Retina (tissue), 1 donor: ENCODE data around the gene EPHA4.
"Not testable (repeated sequence)": the region's sequence is repeated elsewhere in the genome, so short reads cannot be mapped to it uniquely, and the experiment has no call there.

Experiments
- DNase-seq: peaks from one replicate; pipeline ENCODE4 v3.0.0-alpha.2; 2016

Gene EPHA4

DNA sequence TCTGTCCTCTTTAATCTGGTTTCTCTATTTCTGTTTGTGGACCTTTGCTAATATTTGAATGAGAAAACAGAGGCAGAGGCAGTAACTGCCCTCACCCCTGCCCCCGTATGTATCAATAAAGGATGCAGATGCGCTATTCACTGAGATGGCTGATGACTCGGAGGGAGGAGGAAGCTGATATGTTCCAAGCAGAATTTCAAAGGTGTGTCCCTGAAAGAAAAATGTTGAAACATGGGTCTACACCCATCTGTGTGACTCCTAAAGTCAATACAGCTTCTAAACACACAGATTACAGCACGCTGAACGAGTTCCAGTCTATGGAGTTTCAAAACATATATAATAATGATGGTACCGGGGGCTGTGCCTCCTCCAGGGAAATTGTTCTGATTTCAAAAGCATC lies 38.8 kb downstream of the EPHA4 start:
- DNase-seq = no peak

DNA sequence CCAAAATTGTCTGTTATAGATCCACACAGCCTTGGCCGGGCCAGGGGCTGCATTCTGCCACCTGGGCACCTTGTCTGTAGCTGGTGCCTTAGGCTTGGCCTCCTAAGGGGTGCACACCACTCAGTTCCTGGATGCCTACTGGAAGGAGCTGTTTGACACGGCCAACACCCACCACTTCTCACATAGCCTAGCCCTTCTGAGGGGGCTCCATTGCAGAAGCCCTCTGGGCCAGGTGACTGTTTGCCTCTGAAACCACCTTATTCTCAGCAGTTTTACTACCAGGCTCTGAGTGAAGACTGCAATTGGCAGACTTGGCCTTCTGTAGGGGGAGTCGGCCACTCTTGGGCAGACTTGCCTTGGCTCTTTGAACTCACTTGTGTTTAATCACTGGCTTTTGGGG lies 39.5 kb downstream of the EPHA4 start:
- no peak for DNase-seq

DNA sequence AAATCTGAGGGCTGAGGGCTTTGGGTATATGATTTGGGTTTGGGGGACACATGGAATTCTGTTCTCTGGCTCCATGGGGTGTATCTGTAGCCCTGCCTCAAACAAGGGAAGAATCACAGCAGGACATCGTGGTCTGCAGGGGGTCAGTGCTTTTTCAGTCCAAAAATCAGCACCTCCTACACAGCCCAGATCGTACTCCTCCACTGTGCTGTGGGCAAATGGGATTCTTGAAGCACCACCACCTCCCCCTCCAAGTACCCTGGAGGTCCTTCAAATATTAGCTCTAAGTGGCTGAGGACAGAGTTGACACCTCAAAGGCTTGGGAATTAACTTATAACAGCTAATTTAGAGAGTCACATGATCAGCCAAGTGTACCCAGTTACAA lies 41.5 kb downstream of the EPHA4 start:
- DNase-seq = no peak

DNA sequence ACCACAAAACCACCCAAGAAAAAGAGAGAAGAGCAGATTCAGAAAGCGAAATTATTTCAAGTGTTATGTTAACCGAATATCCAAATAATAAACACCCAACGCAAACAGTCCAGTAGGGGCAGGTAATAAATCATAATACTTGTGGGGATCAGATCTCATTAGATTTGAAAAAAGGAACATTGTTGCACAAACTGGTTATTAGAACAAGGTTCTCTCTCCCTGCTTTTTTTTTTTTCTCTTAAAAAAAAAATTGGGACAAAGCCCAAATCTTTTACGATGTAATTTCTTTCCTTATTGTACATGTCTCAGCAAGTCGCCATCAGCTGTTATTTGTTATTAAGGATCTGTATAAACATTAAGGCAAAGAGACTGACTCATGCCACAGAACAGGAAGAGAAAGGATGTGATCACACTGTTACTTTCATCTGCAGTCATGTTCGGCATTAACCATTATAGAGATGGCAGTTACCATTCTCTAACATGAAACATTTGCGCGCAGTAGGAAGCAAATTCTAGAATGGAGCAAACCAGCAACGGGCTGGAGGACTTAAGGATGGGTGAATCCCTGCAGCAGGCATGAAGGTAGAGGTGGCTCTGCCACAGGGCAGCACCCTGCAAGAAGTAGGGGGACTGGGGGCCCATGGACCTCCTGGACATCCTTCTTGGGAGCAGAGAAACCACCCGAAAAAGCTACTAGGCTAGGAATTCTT lies 42.0 kb downstream of the EPHA4 start:
- no peak for DNase-seq

DNA sequence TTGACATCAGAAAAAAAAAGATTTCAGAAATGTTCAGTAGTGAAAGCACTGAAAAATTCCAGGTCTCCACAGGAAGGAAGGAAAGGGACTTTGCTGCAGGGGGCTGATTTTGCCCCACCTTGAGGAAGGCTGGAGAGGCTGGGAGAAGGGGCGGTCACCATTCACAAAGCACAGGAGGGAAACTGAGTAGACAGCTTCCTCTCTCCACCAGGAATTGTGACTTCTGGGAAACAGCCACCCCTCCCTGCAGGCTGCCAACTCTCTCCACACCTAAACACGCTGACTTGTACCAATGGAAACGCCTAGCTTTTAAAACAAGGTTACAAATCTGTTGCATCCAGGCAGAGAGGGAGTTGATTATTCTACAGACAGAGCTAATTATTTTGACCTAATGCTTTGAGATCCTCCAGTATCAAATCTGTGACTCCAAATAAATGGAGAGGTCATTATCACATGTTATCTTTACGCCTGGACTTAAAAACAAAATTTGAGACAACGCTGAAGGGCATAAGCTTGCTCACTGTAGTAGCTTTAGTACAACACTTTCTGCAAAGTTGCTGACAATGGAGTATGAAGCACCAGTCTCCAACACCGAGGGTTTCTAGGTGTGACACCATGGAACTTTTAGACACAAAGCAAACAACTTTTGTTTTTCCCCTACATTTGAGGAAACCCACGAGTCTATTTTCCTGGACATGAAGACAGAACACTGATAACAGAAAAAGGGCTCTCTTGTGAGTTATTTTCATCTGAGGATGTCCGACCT lies 42.7 kb downstream of the EPHA4 start:
- no peak for DNase-seq

DNA sequence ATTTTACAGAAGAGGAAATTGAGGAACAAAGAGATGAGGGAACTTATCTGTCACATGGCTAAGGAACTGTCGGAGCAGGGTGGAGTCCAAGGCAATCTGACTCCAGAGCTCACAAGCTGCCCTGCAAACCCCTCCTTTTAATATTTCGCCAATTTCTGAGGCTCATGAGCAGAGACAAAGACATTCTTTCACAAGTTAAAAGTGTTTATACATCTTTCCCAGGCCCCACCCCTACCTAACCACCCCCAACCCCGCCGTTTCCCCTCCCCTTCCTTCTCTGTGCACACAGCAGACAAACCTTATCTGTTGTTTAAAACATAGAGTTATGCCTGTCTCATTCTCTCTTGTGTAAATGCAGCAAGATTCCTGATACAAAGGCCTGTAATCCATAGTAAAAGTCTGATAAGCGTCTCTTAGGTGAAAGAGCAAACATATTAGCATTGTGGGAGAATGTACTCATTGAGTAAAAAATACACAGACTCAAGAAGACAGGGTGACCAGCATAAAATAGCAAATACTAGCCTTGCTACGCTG lies 44.3 kb downstream of the EPHA4 start:
- DNase-seq = no peak

DNA sequence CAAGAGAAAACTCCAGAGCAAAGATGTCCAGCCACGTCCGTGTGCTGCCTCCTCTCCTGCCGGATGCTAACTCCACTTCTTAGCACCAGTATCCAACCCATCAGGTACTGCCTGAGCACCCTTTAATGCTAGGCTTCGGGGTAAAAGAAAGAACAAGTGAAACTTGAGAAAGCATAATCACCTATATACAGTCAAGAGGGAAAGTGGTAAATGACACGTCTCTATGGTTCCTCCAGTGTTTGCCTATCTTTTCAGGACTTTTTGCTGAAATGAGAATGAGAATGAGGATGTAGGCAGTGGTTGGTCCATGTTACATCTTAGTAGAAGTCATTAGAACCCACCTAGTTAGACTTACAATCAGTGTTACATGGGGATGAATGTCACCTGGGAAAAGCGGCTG lies 47.9 kb downstream of the EPHA4 start:
- no peak for DNase-seq

DNA sequence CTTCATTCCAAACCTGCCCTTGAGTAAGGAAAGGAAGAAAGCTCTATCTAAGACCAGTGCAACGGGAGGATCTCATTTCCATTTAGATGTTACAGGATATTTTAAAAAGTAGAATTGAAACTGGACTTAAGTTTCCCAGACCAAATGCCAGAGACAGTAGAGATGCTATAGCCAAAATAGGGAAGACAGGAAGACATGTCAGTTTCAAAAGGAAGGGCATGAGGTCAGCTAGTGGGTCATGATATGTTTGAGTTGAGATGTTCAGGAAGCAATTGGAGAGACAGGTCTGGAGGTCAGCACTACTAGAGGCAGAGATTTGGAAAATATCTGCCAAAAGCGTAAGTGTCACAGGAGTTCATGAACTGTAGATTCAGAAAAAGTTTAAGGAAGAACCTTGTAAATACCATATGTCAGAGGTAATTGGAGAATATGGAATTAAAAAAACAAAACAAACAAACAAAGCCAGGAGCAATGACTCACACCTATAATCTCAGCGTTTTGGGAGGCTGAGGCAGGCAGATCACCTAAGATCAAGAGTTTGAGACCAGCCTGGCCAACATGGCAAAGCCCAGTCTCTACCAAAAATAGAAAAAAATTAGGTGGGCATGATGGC lies 50.8 kb downstream of the EPHA4 start:
- DNase-seq = no peak

DNA sequence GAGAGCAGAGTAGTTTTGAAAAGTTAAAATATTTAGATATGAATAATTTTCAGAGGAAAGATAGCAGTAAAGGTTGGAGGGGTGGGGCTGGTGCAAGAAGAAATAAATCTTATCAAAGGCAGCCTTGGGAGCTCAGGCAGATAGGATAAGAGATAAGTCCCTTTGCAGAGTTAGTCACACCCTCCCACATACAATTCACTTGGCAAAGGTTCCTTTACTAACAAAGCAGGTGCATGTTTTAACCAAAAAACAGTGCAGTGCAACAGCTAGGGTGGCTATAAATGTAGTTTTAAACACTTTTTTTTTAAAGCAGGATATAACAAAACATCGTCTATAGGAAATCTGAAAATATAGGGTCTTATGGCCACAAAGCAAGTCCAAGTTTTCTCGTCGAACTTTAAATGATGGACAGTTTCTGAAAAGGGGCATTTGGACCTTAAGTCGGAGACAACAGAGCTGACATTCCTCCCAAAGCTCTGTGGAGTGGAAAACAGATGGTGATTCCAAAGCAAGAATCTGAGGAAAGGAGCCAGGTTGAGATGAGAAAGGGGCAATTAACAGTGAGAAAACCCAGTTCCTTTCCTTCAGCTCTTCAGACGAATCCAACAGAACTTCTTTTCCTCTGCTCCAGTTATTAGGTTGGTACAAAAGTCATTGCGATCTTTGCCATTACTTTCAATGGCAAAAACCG lies 53.0 kb downstream of the EPHA4 start:
- DNase-seq = no peak

DNA sequence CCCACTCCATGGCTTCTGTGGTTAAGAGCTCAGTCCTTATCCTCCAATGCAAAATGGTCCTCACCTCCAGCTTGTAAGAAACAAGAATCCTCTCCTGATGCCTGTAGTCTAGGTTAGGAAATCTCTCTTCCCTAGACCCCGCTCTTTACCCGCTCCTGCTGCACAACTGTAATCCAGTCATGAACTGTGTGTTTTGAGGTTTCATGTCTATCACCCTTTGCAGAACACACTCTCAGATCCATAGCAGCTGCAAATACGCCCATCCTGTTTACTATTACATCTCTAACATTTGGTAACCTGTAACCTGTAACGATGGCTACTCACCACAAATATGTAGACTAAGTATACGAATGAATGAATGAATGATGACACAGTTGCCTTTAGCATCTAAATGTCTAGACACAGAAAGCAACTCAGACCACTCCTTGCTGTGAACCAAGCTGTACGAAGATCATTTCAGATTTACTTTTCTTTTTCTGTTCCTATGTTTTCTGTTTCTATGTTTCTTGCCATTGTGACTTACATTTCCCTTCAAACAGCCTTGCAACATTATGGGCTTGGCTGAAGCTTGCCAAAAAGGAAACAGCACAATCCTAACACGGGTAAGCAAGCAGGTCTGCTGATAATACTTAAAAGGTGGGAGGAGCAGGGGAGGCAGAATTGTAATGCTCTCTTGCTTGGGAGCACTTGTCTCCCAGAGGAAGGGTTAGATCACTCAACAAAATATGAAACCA lies 53.7 kb downstream of the EPHA4 start:
- no peak for DNase-seq

DNA sequence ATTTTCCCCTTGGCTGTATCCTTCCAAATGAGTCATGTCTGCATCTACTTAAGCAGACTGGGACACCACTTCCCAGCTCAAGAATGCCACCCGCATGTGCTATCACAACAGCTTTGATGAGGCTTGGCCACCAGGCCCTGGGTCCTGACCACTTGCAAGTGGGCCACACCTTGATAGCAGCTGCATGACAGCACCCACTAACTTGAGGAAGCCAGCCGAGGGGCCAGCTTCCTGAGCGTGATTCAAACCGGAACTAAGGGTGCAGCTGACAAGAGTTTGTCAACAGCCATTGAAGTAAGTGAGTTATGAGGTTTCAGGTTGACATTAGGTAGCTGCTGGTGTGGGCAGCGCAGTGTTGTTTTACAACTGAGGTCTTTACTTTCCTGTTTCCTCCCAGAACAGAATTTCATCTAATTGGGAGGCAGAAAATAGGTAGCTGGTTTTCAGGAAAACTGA lies 54.4 kb downstream of the EPHA4 start:
- no peak for DNase-seq

DNA sequence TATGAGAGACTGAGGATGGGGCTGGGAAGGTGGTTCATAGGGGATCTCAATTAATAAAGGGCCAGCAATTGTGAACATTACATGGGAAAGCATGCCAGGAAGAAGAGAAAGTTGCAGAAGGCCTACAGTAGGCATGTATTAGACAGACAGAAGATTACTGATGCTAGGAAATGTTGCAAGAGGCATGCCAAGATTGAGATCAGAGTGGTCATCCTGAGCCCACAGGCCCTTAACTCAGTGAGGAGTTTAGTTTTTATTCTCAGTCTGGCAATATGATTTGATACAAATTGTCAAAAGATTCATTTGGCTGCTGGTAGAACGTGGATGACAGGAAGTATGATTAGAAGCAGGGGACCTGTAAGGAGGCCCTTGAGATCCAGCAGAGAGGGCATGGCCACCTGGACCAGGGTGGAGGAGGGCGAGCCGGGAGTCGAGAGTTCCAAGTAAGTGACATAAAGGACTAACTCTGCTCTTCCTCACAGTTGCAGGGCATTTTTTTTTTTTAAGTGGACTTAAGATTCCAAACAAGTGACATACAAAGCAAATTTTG lies 54.9 kb downstream of the EPHA4 start:
- no peak for DNase-seq

DNA sequence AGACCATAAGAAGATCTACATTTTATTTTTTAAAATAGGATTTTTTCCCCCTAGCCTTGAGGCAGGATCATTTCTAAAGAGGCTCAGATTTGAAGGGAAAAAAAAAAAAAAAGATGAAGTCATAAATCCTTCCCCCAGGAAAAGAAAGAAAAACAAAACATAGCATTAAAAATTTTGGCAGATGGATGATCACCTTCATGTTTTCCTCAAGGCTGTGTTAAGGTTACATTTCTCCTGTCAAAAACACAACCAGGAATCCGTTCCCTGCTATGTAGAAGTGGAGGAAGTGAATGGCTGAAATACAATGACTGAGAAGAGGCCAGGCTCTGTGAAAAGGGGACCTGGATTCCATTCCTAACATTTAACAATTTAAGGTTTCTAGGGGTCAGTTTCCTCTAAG lies 56.2 kb downstream of the EPHA4 start:
- no peak for DNase-seq

DNA sequence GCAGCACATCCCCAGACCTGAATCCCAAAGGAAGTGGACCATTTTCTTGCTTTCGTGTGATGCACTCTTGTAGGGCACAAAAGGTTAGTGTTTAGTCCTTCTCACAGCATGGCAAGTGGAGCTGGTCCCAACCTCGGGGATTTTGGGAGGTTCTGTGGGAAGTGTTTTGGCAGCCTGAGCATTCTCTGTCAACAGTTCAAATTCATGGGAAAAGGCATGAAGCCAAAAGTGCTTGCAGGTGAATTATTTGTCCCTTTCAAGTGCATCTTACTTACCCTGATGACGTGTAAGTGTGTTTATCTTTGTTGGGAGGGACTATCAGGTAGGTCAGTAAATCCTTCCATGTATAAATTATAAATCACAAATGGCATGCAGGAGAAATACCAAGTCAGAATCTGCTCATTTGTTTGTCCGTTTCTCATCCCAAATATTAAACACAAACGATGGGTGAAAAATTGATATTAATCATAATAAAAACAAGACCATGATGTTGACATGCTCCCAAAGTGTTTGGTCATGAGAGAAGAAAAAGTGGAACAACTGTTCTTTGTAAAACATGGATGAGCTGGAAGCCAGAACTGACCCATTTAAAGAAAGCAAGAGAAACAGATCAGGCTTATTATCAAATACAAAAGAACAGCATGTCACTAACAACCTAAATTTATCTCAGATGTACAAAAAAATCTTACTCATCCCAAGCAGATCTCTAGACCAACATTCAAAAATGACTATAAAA lies 57.6 kb downstream of the EPHA4 start:
- no peak for DNase-seq

DNA sequence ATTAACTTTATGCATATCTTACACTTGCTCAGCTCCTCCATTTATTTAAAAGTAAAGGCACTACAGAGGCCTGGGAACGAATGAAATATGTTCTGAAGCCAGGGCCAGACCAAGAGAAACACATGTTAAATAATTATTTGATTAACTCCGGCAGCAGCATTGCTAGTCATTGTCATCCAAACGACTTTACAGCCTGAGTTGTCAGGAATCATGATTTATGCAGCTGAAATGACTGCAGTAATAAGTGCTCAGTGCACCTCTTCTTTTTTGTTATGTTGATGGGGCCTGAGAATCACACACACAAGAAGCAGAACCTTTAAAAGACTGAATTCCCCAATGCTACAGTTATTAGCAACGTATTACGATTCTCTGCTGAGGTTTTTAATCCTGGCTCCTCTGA lies 58.9 kb downstream of the EPHA4 start:
- DNase-seq = no peak

DNA sequence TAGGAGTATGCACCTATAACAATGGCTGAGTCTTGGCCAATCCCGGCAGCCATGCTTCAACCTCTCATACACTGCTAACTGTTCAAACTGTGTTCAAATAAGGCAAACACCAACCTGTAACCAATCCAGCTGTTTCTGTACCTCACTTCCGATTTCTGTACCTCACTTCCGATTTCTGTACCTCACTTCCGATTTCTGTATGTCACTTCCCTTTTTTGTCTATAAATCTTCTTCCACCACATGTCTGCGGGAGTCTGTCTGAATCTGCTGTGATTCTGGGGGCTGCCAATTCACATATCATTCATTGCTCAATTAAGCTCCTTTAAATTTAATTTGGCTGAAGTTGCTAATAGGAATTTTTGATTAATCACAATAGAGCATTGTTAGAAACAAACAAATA lies 60.8 kb downstream of the EPHA4 start:
- DNase-seq = not testable (repeated sequence)

DNA sequence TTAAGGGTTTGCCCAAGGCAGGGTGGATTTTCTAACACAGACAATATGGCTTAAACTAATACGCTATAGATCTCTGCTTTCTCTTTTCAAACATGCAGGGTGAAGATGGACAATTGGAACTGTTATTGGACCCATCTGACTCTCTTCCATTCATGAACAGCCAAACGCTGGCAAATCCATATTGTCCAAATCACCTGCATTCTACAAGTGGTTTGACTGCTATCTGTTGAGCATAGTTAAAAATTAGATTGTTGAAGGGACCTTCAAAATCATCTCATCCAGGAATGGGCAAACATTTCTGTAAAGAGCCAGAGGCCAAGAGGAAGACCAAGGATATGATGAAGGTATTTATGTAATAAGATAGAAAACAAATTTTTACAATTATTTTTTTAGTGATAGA lies 65.6 kb downstream of the EPHA4 start:
- DNase-seq = no peak

DNA sequence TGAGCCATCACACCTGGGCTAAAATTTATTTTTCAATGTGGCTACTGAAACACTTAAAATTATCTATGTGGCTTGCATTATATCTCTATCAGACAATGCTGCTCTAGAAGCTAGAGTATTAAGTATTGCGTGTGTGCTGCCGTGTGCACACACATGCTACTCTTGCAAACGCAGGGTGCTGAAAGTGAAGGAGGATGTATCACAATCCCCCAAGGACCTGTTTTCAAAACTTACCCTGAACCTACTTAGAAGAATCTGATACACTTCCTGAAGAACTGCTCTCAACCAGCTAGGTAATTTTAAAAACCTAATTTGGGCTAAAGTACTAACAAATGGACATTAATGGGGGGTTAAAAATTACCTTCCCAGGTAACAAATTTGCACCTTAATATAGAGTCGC lies 66.5 kb downstream of the EPHA4 start:
- DNase-seq = no peak

DNA sequence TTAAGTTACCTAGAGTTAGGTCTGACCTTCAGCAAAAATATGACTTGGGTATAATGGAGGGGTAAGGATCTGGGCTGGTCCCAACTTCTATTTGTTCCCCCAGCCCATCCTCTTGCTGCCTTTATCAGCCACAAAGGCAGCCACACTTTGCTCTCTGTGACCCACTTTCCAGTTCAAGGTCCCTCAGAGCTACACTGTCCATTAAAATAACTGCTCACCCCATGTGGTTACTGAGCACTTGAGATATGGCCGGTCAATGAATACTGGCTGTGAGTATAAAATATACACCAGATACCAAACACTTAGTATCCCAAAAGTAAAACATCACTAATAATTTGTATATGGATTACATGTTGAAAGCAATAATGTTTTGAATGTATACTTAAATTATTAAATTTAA lies 67.2 kb downstream of the EPHA4 start:
- no peak for DNase-seq

DNA sequence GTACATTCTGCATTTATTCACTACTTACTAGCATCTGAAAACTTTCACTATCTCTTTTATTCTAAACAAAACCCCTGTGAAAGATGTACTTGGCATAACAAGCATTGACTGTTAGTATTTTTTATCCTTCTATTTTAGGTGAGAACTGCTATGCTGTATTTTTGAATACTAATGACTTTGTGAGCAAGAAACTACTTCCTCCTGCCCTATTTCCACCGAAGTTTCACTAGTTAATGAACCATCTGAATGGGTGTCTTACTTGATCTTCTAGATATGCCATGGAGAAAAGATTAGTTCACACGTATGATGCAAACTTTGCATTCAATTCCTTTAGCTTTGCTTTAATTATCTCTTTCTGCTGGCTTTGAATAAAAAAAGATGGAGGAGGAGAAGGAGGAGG lies 68.1 kb downstream of the EPHA4 start:
- no peak for DNase-seq

DNA sequence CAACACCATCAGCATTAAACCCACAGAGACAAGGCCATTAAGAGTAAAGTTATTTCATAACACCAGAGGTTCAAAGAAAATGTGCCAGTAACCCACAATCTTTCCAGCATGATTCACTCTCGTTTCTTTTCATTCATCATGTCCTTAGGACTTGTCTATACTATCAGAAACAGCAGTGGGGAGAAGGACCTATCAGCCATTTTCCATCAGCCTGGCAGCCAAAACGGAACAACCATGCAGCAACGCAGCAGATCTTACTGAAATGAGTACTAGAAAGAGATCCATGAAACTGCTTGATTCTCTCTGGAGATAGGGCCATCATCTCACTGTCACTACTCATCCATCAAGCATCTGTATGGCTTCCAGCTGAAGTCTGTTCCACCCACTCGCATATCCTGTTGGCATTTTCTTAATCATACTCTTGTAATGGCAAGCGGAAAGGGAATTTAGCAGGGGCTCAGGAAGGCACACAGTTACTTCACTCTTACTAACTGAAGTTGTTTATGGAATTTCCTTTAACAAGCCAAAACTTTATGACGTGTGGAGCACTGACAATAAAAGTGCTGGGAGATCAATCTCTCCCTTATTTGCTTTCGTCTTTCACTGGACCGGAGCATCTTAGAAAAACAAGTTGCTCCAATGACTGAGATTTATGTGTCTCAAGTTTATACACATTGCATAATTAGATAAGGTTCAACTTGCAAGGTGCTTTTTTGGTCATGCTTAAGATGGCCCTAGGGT lies 69.7 kb downstream of the EPHA4 start:
- no peak for DNase-seq
